Measurements from ENCODE around the gene MYEF2. TPM values are rescaled to one million over a fixed set of nuclear protein-coding genes. Genes with fewer than 3 reads are reported as not detected.

MYEF2 gene
- total and polyA plus RNA-seq, 5 donors from 2014 or later: 1.5 to 19.0 (median 2.7) TPM

DNA sequence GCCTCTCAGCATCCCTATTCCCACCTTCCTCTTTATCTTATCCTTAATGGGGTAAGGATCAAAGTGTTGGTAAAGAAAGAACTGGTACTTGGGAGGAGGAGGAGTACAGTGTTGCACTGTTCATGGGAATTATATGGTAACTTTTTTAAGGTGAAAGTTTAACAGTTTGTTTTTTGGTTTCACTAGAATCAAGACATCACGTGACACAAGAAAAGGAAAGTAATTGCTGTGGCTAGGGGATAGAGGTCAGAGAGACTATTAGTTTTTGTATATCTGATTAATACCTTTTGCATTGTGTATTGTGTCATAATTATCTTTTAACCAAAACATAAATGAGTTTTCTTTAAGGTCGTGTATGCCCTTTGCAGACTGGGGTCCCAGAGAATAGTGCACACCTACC is 80.8 kb downstream of the MYEF2 start:
- Histone ChIP-seq H3K27me3 (ENCODE audit: control insufficient read depth, insufficient read depth, low read length) (peaks cover 2% of the 10 kb centered on the region), H3K36me3 (ENCODE audit: control insufficient read depth, insufficient read depth, low read length) (no peaks in the 10 kb centered on the region), H3K4me1 (ENCODE audit: control insufficient read depth, insufficient read depth, low read length, poor library complexity, severe bottlenecking) (no peaks in the 10 kb centered on the region), H3K27ac (ENCODE audit: insufficient read depth, low read length, poor library complexity, severe bottlenecking) (no peak overlapping the region), H3K9me3 (ENCODE audit: control insufficient read depth in 2 of 2, low read length in 2 of 2) (no peaks in the 10 kb centered on the region), H3K4me3 (ENCODE audit: low read depth, low read length) (no peak overlapping the region)
- Mint-ChIP-seq H3K27me3 (no peaks in the 10 kb centered on the region), H3K27ac (no peak overlapping the region), H3K36me3 (no peaks in the 10 kb centered on the region), H3K4me1 (no peaks in the 10 kb centered on the region), H3K4me3 (no peak overlapping the region), H3K9me3 (peaks cover 0 to 2% (median 0%) of the 10 kb centered on the region in 7 donors)
- no peak for ATAC-seq (ENCODE audit: low read depth in 2 of 2)
- DNase-seq: no peak

DNA sequence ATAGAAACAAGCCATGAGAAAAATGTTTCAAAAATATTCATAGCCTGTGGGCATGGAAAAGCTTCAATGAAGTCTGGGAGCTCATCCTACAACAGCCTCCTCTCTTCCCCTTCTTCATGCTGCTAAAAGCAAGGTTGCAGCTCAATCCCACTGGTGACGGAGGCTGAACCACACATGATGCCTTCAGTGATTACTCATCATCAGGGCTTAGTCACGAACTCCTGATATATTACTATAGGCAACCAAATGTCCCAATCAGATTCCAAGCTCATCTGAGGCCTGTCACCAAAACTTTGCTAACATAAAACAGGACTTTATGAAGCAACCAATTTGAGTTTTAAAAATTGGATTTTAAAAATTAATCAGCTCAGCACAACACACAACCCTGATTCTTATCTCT is 81.3 kb downstream of the MYEF2 start:
- H3K27ac ChIP-seq (ENCODE audit: insufficient read depth, low read length, poor library complexity, severe bottlenecking): no peak overlapping the region
- ATAC-seq (ENCODE audit: low read depth in 2 of 2) (no peak), DNase-seq (no peak)
- Mint-ChIP-seq H3K4me3 (no peak overlapping the region), H3K27ac (no peak overlapping the region), H3K9me3 (peaks cover 0 to 2% (median 0%) of the 10 kb centered on the region in 7 donors), H3K36me3 (no peaks in the 10 kb centered on the region), H3K4me1 (no peaks in the 10 kb centered on the region), H3K27me3 (no peaks in the 10 kb centered on the region)
- H3K27me3 ChIP-seq (ENCODE audit: control insufficient read depth, insufficient read depth, low read length): peaks cover 2% of the 10 kb centered on the region
- H3K9me3 ChIP-seq (ENCODE audit: control insufficient read depth in 2 of 2, low read length in 2 of 2): no peaks in the 10 kb centered on the region
- no peak overlapping the region for H3K4me3 ChIP-seq (ENCODE audit: low read depth, low read length)
- H3K36me3 ChIP-seq (ENCODE audit: control insufficient read depth, insufficient read depth, low read length): no peaks in the 10 kb centered on the region
- no peaks in the 10 kb centered on the region for H3K4me1 ChIP-seq (ENCODE audit: control insufficient read depth, insufficient read depth, low read length, poor library complexity, severe bottlenecking)

DNA sequence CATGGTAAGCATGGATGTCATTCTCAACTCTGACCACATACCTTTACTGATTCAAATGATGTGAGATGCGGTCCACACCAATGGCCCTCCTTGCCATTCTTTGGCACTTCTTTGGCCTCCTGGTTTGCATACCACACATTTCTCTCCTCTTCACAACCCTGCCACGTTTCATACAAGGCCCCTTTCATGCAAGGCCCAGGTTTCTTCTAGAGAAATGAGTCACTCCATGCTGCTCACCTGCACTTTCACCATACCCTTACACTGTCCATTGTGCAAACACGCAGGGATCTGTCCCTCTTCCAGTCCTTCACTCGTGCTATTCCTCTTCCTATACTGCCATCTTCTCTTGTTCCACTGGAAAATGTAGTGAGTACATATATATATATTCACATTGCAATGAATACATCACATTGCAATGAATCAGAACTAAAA is 81.7 kb downstream of the MYEF2 start:
- Mint-ChIP-seq H3K9me3 (peaks cover 0 to 2% (median 0%) of the 10 kb centered on the region in 7 donors), H3K4me3 (no peak overlapping the region), H3K27me3 (no peaks in the 10 kb centered on the region), H3K27ac (no peak overlapping the region), H3K36me3 (no peaks in the 10 kb centered on the region), H3K4me1 (no peaks in the 10 kb centered on the region)
- Histone ChIP-seq H3K27me3 (ENCODE audit: control insufficient read depth, insufficient read depth, low read length) (peaks cover 2% of the 10 kb centered on the region), H3K27ac (ENCODE audit: insufficient read depth, low read length, poor library complexity, severe bottlenecking) (no peak overlapping the region), H3K4me3 (ENCODE audit: low read depth, low read length) (no peak overlapping the region), H3K36me3 (ENCODE audit: control insufficient read depth, insufficient read depth, low read length) (no peaks in the 10 kb centered on the region), H3K4me1 (ENCODE audit: control insufficient read depth, insufficient read depth, low read length, poor library complexity, severe bottlenecking) (no peaks in the 10 kb centered on the region), H3K9me3 (ENCODE audit: control insufficient read depth in 2 of 2, low read length in 2 of 2) (no peaks in the 10 kb centered on the region)
- DNase-seq (no peak), ATAC-seq (ENCODE audit: low read depth in 2 of 2) (no peak)

DNA sequence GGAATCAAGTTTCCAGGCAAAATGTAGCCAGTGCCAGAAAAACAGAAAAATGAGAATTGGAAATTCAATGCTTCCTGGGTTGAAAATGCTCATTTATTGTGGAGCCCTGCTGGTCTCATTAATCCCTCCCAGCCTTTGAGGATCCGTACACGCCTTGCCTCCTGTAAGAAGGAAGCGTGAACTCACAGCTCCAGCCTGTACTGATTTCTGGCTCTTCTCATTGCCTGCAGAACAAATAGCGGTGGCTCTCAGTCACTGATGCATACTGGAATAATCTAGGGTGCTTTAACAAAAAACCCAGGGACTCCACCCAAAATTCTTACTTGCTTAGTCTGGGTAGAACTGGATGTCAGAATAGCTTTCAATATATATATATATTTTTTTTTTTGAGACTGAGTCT is 86.6 kb downstream of the MYEF2 start:
- Histone ChIP-seq H3K27me3 (ENCODE audit: control insufficient read depth, insufficient read depth, low read length) (no peaks in the 10 kb centered on the region), H3K36me3 (ENCODE audit: control insufficient read depth, insufficient read depth, low read length) (no peaks in the 10 kb centered on the region), H3K4me3 (ENCODE audit: low read depth, low read length) (no peak overlapping the region), H3K4me1 (ENCODE audit: control insufficient read depth, insufficient read depth, low read length, poor library complexity, severe bottlenecking) (no peaks in the 10 kb centered on the region), H3K9me3 (ENCODE audit: control insufficient read depth in 2 of 2, low read length in 2 of 2) (no peaks in the 10 kb centered on the region), H3K27ac (ENCODE audit: insufficient read depth, low read length, poor library complexity, severe bottlenecking) (no peak overlapping the region)
- no peak for ATAC-seq (ENCODE audit: low read depth in 2 of 2)
- H3K4me3 Mint-ChIP-seq: no peak overlapping the region
- DNase-seq: no peak
- H3K36me3 Mint-ChIP-seq: no peaks in the 10 kb centered on the region
- H3K9me3 Mint-ChIP-seq: peaks cover 0 to 2% (median 0%) of the 10 kb centered on the region in 7 donors
- H3K27ac Mint-ChIP-seq: no peak overlapping the region
- no peaks in the 10 kb centered on the region for H3K27me3 Mint-ChIP-seq
- H3K4me1 Mint-ChIP-seq: no peaks in the 10 kb centered on the region

- no peaks in the 10 kb centered on the region for H3K36me3 ChIP-seq (ENCODE audit: control insufficient read depth, insufficient read depth, low read length)
- no peak overlapping the region for H3K27ac ChIP-seq (ENCODE audit: insufficient read depth, low read length, poor library complexity, severe bottlenecking)
- no peak overlapping the region for H3K4me3 ChIP-seq (ENCODE audit: low read depth, low read length)
- no peaks in the 10 kb centered on the region for H3K4me1 Mint-ChIP-seq
- H3K27me3 Mint-ChIP-seq: no peaks in the 10 kb centered on the region
- H3K9me3 ChIP-seq (ENCODE audit: control insufficient read depth in 2 of 2, low read length in 2 of 2): no peaks in the 10 kb centered on the region
- no peaks in the 10 kb centered on the region for H3K27me3 ChIP-seq (ENCODE audit: control insufficient read depth, insufficient read depth, low read length)
- peaks cover 0 to 2% (median 0%) of the 10 kb centered on the region in 7 donors for H3K9me3 Mint-ChIP-seq
- no peak overlapping the region for H3K4me3 Mint-ChIP-seq
- DNase-seq: no peak
- H3K27ac Mint-ChIP-seq: no peak overlapping the region
- H3K36me3 Mint-ChIP-seq: no peaks in the 10 kb centered on the region
- ATAC-seq (ENCODE audit: low read depth in 2 of 2): no peak
- no peaks in the 10 kb centered on the region for H3K4me1 ChIP-seq (ENCODE audit: control insufficient read depth, insufficient read depth, low read length, poor library complexity, severe bottlenecking)
These were observed 87.4 kb downstream of the MYEF2 start for GRCh38 chr15:48090666-48091065.

- Mint-ChIP-seq H3K4me3 (no peak overlapping the region), H3K4me1 (no peaks in the 10 kb centered on the region), H3K9me3 (peaks cover 0 to 2% (median 0%) of the 10 kb centered on the region in 7 donors), H3K27me3 (no peaks in the 10 kb centered on the region), H3K27ac (no peak overlapping the region), H3K36me3 (no peaks in the 10 kb centered on the region)
- H3K27me3 ChIP-seq (ENCODE audit: control insufficient read depth, insufficient read depth, low read length): no peaks in the 10 kb centered on the region
- H3K27ac ChIP-seq (ENCODE audit: insufficient read depth, low read length, poor library complexity, severe bottlenecking): no peak overlapping the region
- H3K9me3 ChIP-seq (ENCODE audit: control insufficient read depth in 2 of 2, low read length in 2 of 2): no peaks in the 10 kb centered on the region
- ATAC-seq (ENCODE audit: low read depth in 2 of 2): no peak
- no peaks in the 10 kb centered on the region for H3K4me1 ChIP-seq (ENCODE audit: control insufficient read depth, insufficient read depth, low read length, poor library complexity, severe bottlenecking)
- no peaks in the 10 kb centered on the region for H3K36me3 ChIP-seq (ENCODE audit: control insufficient read depth, insufficient read depth, low read length)
- no peak for DNase-seq
- H3K4me3 ChIP-seq (ENCODE audit: low read depth, low read length): no peak overlapping the region
These were observed 88.0 kb downstream of the MYEF2 start for GRCh38 chr15:48090115-48090514.

DNA sequence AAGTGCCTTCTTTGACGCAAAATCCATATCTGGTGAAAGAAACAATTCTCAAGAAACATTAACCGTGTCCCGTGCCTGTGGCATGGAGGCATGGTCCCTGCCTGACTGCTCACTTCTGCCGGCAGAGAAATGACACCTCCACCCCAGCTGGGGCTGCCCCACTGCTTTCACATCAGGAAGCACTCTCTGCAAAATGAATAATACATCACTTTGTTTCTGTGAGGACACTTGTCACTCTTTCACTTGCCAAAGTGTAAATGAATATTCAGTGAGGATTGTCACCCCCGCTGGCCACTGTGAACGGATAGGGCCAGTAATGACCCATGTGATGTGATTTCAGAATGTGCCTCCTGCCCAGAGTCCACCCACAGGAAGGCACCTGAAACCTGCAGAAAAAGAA is 88.4 kb downstream of the MYEF2 start:
- Mint-ChIP-seq H3K4me3 (no peak overlapping the region), H3K27ac (no peak overlapping the region), H3K9me3 (peaks cover 0 to 2% (median 0%) of the 10 kb centered on the region in 7 donors), H3K36me3 (no peaks in the 10 kb centered on the region), H3K4me1 (no peaks in the 10 kb centered on the region), H3K27me3 (no peaks in the 10 kb centered on the region)
- no peaks in the 10 kb centered on the region for H3K4me1 ChIP-seq (ENCODE audit: control insufficient read depth, insufficient read depth, low read length, poor library complexity, severe bottlenecking)
- ATAC-seq (ENCODE audit: low read depth in 2 of 2) (no peak), DNase-seq (no peak)
- H3K27ac ChIP-seq (ENCODE audit: insufficient read depth, low read length, poor library complexity, severe bottlenecking): no peak overlapping the region
- no peaks in the 10 kb centered on the region for H3K27me3 ChIP-seq (ENCODE audit: control insufficient read depth, insufficient read depth, low read length)
- H3K4me3 ChIP-seq (ENCODE audit: low read depth, low read length): no peak overlapping the region
- H3K36me3 ChIP-seq (ENCODE audit: control insufficient read depth, insufficient read depth, low read length): no peaks in the 10 kb centered on the region
- no peaks in the 10 kb centered on the region for H3K9me3 ChIP-seq (ENCODE audit: control insufficient read depth in 2 of 2, low read length in 2 of 2)

GRCh38 chr15:48087844-48088243 is 90.3 kb downstream of the MYEF2 start:
- no peaks in the 10 kb centered on the region for H3K4me1 Mint-ChIP-seq
- no peaks in the 10 kb centered on the region for H3K4me1 ChIP-seq (ENCODE audit: control insufficient read depth, insufficient read depth, low read length, poor library complexity, severe bottlenecking)
- peaks cover 0 to 2% (median 0%) of the 10 kb centered on the region in 7 donors for H3K9me3 Mint-ChIP-seq
- no peaks in the 10 kb centered on the region for H3K27me3 Mint-ChIP-seq
- DNase-seq (no peak), ATAC-seq (ENCODE audit: low read depth in 2 of 2) (no peak)
- H3K27ac ChIP-seq (ENCODE audit: insufficient read depth, low read length, poor library complexity, severe bottlenecking): no peak overlapping the region
- H3K36me3 ChIP-seq (ENCODE audit: control insufficient read depth, insufficient read depth, low read length): no peaks in the 10 kb centered on the region
- no peak overlapping the region for H3K4me3 ChIP-seq (ENCODE audit: low read depth, low read length)
- no peaks in the 10 kb centered on the region for H3K36me3 Mint-ChIP-seq
- no peak overlapping the region for H3K27ac Mint-ChIP-seq
- no peaks in the 10 kb centered on the region for H3K9me3 ChIP-seq (ENCODE audit: control insufficient read depth in 2 of 2, low read length in 2 of 2)
- H3K27me3 ChIP-seq (ENCODE audit: control insufficient read depth, insufficient read depth, low read length): no peaks in the 10 kb centered on the region
- no peak overlapping the region for H3K4me3 Mint-ChIP-seq
